CD4-positive, CD25-positive, alpha-beta regulatory T cell (primary cell): Measurements from ENCODE around the gene MACROD2. TPM values are rescaled to one million over a fixed set of nuclear protein-coding genes. Genes with fewer than 3 reads are reported as not detected.

Experiments
- ATAC-seq, 2 donors: fragments of 150-1000 bp; cut with Tn5 transposase; one replicate each; pipeline ENCODE4 v1.10.0; 2021; ENCODE audit warnings: low read depth in 2 of 2, moderate number of reproducible peaks in 2 of 2, moderate library complexity in 1 of 2
- DNase-seq, 3 donors: peaks; one replicate each; pipeline versions ENCODE4 v3.0.0 to v3.0.0-alpha.2; 2012 to 2022; ENCODE audit warnings: mixed read lengths in 1 of 3
- H3K27ac ChIP-seq: one replicate; pipeline ENCODE4 v1.7.0; 2013; ENCODE audit warnings: mild to moderate bottlenecking, low read length; ENCODE audit not compliant: insufficient read depth, poor library complexity, severe bottlenecking
- H3K27me3 ChIP-seq: one replicate; pipeline ENCODE4 v1.7.0; 2013; ENCODE audit warnings: low read length; ENCODE audit not compliant: control insufficient read depth, insufficient read depth
- H3K36me3 ChIP-seq: one replicate; pipeline ENCODE4 v1.7.0; 2013; ENCODE audit warnings: mild to moderate bottlenecking, low read length, moderate library complexity; ENCODE audit not compliant: control insufficient read depth, insufficient read depth
- H3K4me1 ChIP-seq: 2 replicates; pipeline ENCODE4 v1.7.0; 2013; ENCODE audit warnings: mild to moderate bottlenecking, low read length; ENCODE audit not compliant: insufficient read depth, control insufficient read depth, poor library complexity, severe bottlenecking
- H3K4me3 ChIP-seq: one replicate; pipeline ENCODE4 v1.7.0; 2013; ENCODE audit warnings: low read depth, mild to moderate bottlenecking, low read length, moderate library complexity
- H3K9me3 ChIP-seq, 2 experiments: 1 replicate in 1 of 2; 2 replicates in 1 of 2; pipeline ENCODE4 v1.7.0; 2013; ENCODE audit warnings: low read length in 2 of 2, mild to moderate bottlenecking in 1 of 2, moderate library complexity in 1 of 2; ENCODE audit not compliant: control insufficient read depth in 2 of 2
- H3K27ac Mint-ChIP-seq, 3 donors: one replicate each; pipeline ENCODE4 v1.8.0; 2020 to 2022; ENCODE audit warnings: mild to moderate bottlenecking in 3 of 3, mixed read lengths in 3 of 3, moderate library complexity in 2 of 3
- H3K27me3 Mint-ChIP-seq: one replicate; pipeline ENCODE4 v1.8.0; 2022; ENCODE audit warnings: mild to moderate bottlenecking, mixed read lengths
- H3K36me3 Mint-ChIP-seq: one replicate; pipeline ENCODE4 v1.8.0; 2020; ENCODE audit warnings: mixed read lengths
- H3K4me1 Mint-ChIP-seq, 4 donors: one replicate each; pipeline ENCODE4 v1.8.0; 2020 to 2022; ENCODE audit warnings: mixed read lengths in 4 of 4, mild to moderate bottlenecking in 1 of 4
- H3K4me3 Mint-ChIP-seq, 4 donors: one replicate each; pipeline ENCODE4 v1.8.0; 2020 to 2022; ENCODE audit warnings: mild to moderate bottlenecking in 4 of 4, mixed read lengths in 4 of 4, moderate library complexity in 3 of 4
- H3K9me3 Mint-ChIP-seq, 7 donors: one replicate each; pipeline ENCODE4 v1.8.0; 2020 to 2022; ENCODE audit warnings: mixed read lengths in 7 of 7, mild to moderate bottlenecking in 3 of 7, moderate library complexity in 2 of 7
- polyA plus RNA-seq, 4 donors: library from polyadenylated mRNA; unstranded; fragments of 300-500 nt; fragmentation: Illumina TruSeq; gene quantifications; one replicate each; pipeline ENCODE4 v1.2.3, GENCODE V29; 2021
- total RNA-seq: library from RNA; stranded (reverse); gene quantifications from one replicate; pipeline ENCODE4 v1.2.3, GENCODE V29; 2022

Gene MACROD2
- total and polyA plus RNA-seq, 5 donors from 2014 or later, result 1.4 TPM; not detected in 4

- H3K9me3 ChIP-seq, result peaks cover 0 to 1% of the 10 kb centered on the region in 2 experiments
- Mint-ChIP-seq H3K27me3 (no peaks in the 10 kb centered on the region), H3K4me3 (no peak overlapping the region), H3K4me1 (no peaks in the 10 kb centered on the region), H3K27ac (no peak overlapping the region), H3K9me3 (peaks cover 1 to 10% (median 4%) of the 10 kb centered on the region in 7 donors), H3K36me3 (no peaks in the 10 kb centered on the region)
- H3K27ac ChIP-seq, result no peak overlapping the region
- DNase-seq (no peak), ATAC-seq (no peak)
- H3K4me3 ChIP-seq, result no peak overlapping the region
- H3K27me3 ChIP-seq, result no peaks in the 10 kb centered on the region
- H3K4me1 ChIP-seq, result no peaks in the 10 kb centered on the region
- no peaks in the 10 kb centered on the region for H3K36me3 ChIP-seq
Measured at GRCh38 chr20:15676815-15677214, 1681.5 kb downstream of the MACROD2 start.

GRCh38 chr20:15682690-15683089, 1687.4 kb downstream of the MACROD2 start:
- H3K27ac Mint-ChIP-seq, result no peak overlapping the region
- Histone ChIP-seq H3K4me3 (no peak overlapping the region), H3K9me3 (no peaks in the 10 kb centered on the region), H3K27ac (no peak overlapping the region), H3K27me3 (no peaks in the 10 kb centered on the region), H3K36me3 (no peaks in the 10 kb centered on the region), H3K4me1 (no peaks in the 10 kb centered on the region)
- H3K4me1 Mint-ChIP-seq, result no peaks in the 10 kb centered on the region
- ATAC-seq (no peak), DNase-seq (no peak)
- H3K36me3 Mint-ChIP-seq, result no peaks in the 10 kb centered on the region
- H3K4me3 Mint-ChIP-seq, result no peak overlapping the region
- H3K27me3 Mint-ChIP-seq, result no peaks in the 10 kb centered on the region
- H3K9me3 Mint-ChIP-seq, result peaks cover 0 to 10% (median 3%) of the 10 kb centered on the region in 7 donors

GRCh38 chr20:15692570-15692969, 1697.3 kb downstream of the MACROD2 start:
- H3K27me3 ChIP-seq, result no peaks in the 10 kb centered on the region
- Mint-ChIP-seq H3K4me3 (no peak overlapping the region), H3K27me3 (no peaks in the 10 kb centered on the region), H3K9me3 (peaks cover 3 to 24% (median 15%) of the 10 kb centered on the region in 7 donors), H3K4me1 (no peaks in the 10 kb centered on the region), H3K27ac (no peak overlapping the region), H3K36me3 (no peaks in the 10 kb centered on the region)
- DNase-seq, result no peak
- H3K36me3 ChIP-seq, result no peaks in the 10 kb centered on the region
- H3K4me3 ChIP-seq, result no peak overlapping the region
- ATAC-seq, result no peak
- no peak overlapping the region for H3K27ac ChIP-seq
- no peaks in the 10 kb centered on the region for H3K9me3 ChIP-seq
- no peaks in the 10 kb centered on the region for H3K4me1 ChIP-seq

GRCh38 chr20:15699431-15700146, 1704.3 kb downstream of the MACROD2 start:
- H3K27ac ChIP-seq, result no peak overlapping the region
- no peak overlapping the region for H3K27ac Mint-ChIP-seq
- H3K4me3 ChIP-seq, result no peak overlapping the region
- ATAC-seq (no peak), DNase-seq (no peak)
- H3K4me1 ChIP-seq, result no peaks in the 10 kb centered on the region
- H3K4me1 Mint-ChIP-seq, result no peaks in the 10 kb centered on the region
- H3K36me3 Mint-ChIP-seq, result no peaks in the 10 kb centered on the region
- H3K36me3 ChIP-seq, result no peaks in the 10 kb centered on the region
- H3K27me3 Mint-ChIP-seq, result no peaks in the 10 kb centered on the region
- peaks cover 0 to 3% of the 10 kb centered on the region in 2 experiments for H3K9me3 ChIP-seq
- peaks cover 0 to 35% (median 6%) of the 10 kb centered on the region in 7 donors for H3K9me3 Mint-ChIP-seq
- no peak overlapping the region for H3K4me3 Mint-ChIP-seq
- no peaks in the 10 kb centered on the region for H3K27me3 ChIP-seq

- Histone ChIP-seq H3K4me1 (no peaks in the 10 kb centered on the region), H3K4me3 (no peak overlapping the region), H3K36me3 (no peaks in the 10 kb centered on the region), H3K27me3 (no peaks in the 10 kb centered on the region), H3K27ac (no peak overlapping the region), H3K9me3 (peaks cover 0 to 3% of the 10 kb centered on the region in 2 experiments)
- no peaks in the 10 kb centered on the region for H3K27me3 Mint-ChIP-seq
- DNase-seq (no peak), ATAC-seq (no peak)
- H3K4me1 Mint-ChIP-seq, result no peaks in the 10 kb centered on the region
- H3K27ac Mint-ChIP-seq, result no peak overlapping the region
- no peak overlapping the region for H3K4me3 Mint-ChIP-seq
- peaks cover 0 to 32% (median 6%) of the 10 kb centered on the region in 7 donors for H3K9me3 Mint-ChIP-seq
- H3K36me3 Mint-ChIP-seq, result no peaks in the 10 kb centered on the region
Measured at GRCh38 chr20:15700147-15700765, 1704.9 kb downstream of the MACROD2 start.

- no peak overlapping the region for H3K27ac Mint-ChIP-seq
- Histone ChIP-seq H3K27ac (no peak overlapping the region), H3K27me3 (no peaks in the 10 kb centered on the region), H3K4me1 (no peaks in the 10 kb centered on the region), H3K4me3 (no peak overlapping the region), H3K36me3 (no peaks in the 10 kb centered on the region), H3K9me3 (peaks cover 0 to 3% of the 10 kb centered on the region in 2 experiments)
- H3K4me1 Mint-ChIP-seq, result no peaks in the 10 kb centered on the region
- no peaks in the 10 kb centered on the region for H3K27me3 Mint-ChIP-seq
- peaks cover 0 to 27% (median 5%) of the 10 kb centered on the region in 7 donors for H3K9me3 Mint-ChIP-seq
- no peak overlapping the region for H3K4me3 Mint-ChIP-seq
- no peak for ATAC-seq
- no peaks in the 10 kb centered on the region for H3K36me3 Mint-ChIP-seq
- DNase-seq, result no peak
Measured at GRCh38 chr20:15702161-15702560, 1706.8 kb downstream of the MACROD2 start.

- no peaks in the 10 kb centered on the region for H3K4me1 ChIP-seq
- H3K9me3 ChIP-seq, result peaks cover 0 to 3% of the 10 kb centered on the region in 2 experiments
- Mint-ChIP-seq H3K4me1 (no peaks in the 10 kb centered on the region), H3K4me3 (no peak overlapping the region), H3K36me3 (no peaks in the 10 kb centered on the region), H3K9me3 (peaks cover 0 to 18% (median 6%) of the 10 kb centered on the region in 7 donors), H3K27me3 (no peaks in the 10 kb centered on the region), H3K27ac (no peak overlapping the region)
- no peak for ATAC-seq
- no peak overlapping the region for H3K27ac ChIP-seq
- H3K36me3 ChIP-seq, result no peaks in the 10 kb centered on the region
- H3K4me3 ChIP-seq, result no peak overlapping the region
- DNase-seq, result no peak
- H3K27me3 ChIP-seq, result no peaks in the 10 kb centered on the region
Measured at GRCh38 chr20:15703171-15703911, 1708.0 kb downstream of the MACROD2 start.
